GM12878 (cell line): ENCODE measurements around the gene CEP120. TPM values are rescaled to one million over a fixed set of nuclear protein-coding genes. Genes with fewer than 3 reads are reported as not detected.

Source experiments
- ATAC-seq: fragments of 200-7000 bp; cut with Tn5 transposase; 3 replicates; pipeline ENCODE4 v1.9.1; 2020; ENCODE audit warnings: mild to moderate bottlenecking, moderate library complexity
- Bru-seq: library from RNA; stranded (reverse); fragments of 400-500 nt; gene quantifications from one replicate; lab custom pipeline; 2021; lab: Mats Ljungman, UMichigan
- BruChase-seq, 2 experiments: library from RNA; stranded (reverse); fragments of 400-500 nt; gene quantifications; one replicate each; lab custom pipeline; 2021; lab: Mats Ljungman, UMichigan
- BruUV-seq: library from RNA; stranded (reverse); fragments of 400-500 nt; replicated peaks from 2 replicates; lab custom pipeline; 2021; lab: Mats Ljungman, UMichigan
- CTCF ChIA-PET: fragments of 300-600 bp; sonication (Branson Sonifier 250); formaldehyde crosslinking; extraction: SDS; loops from one replicate; lab custom pipeline; 2021; ENCODE audit warnings: inconsistent platforms; lab: Yijun Ruan, JAX
- POLR2A ChIA-PET: fragments of 350-600 bp; formaldehyde crosslinking; extraction: SDS; loops from one replicate; lab custom pipeline; 2021; ENCODE audit warnings: inconsistent platforms; lab: Charles Lee
- RAD21 ChIA-PET: fragments of 300-600 bp; sonication (Branson Sonifier 250); formaldehyde crosslinking; loops from one replicate; lab custom pipeline; 2023; ENCODE audit warnings: antibody characterized with exemption; ENCODE audit not compliant: unreplicated experiment; lab: Charles Lee
- SMC1A ChIA-PET: fragments of 300-600 bp; sonication (Branson Sonifier 250); formaldehyde crosslinking; loops from one replicate; lab custom pipeline; 2023; ENCODE audit not compliant: unreplicated experiment, uncharacterized antibody; lab: Charles Lee
- DNase-seq: peaks from one replicate; pipeline ENCODE4 v3.0.0-alpha.2; 2011; ENCODE audit warnings: low read depth, low spot score
- FAIRE-seq: peaks from 3 replicates; lab custom pipeline; 2011; peaks lifted over from hg19 to GRCh38; lab: Jason Lieb, UNC
- H2AFZ ChIP-seq: 2 replicates; pipeline ENCODE4 v1.6.0; 2011; ENCODE audit warnings: low read depth, low read length, control low read depth; ENCODE audit not compliant: control insufficient read depth
- H3K27ac ChIP-seq: 2 replicates; pipeline ENCODE4 v1.5.1; 2011; ENCODE audit warnings: control low read depth; ENCODE audit not compliant: control insufficient read depth, insufficient read depth
- H3K27me3 ChIP-seq, 2 experiments: replicated peaks in 1 of 2; 2 replicates each; pipeline versions ENCODE4 v1.6.0 to v1.6.1; 2011; ENCODE audit warnings: low read length in 1 of 2; ENCODE audit not compliant: control insufficient read depth in 2 of 2, insufficient read depth in 2 of 2
- H3K36me3 ChIP-seq, 2 experiments: 2 replicates each; pipeline ENCODE4 v1.5.1; 2011; ENCODE audit warnings: low read length in 1 of 2; ENCODE audit not compliant: control insufficient read depth in 2 of 2, insufficient read depth in 2 of 2
- H3K4me1 ChIP-seq: 2 replicates; pipeline ENCODE4 v1.6.1; 2011; ENCODE audit warnings: mild to moderate bottlenecking, low read length, moderate library complexity, mixed read lengths; ENCODE audit not compliant: control insufficient read depth, insufficient read depth
- H3K4me2 ChIP-seq: 2 replicates; pipeline ENCODE4 v1.6.0; 2011; ENCODE audit warnings: control low read depth; ENCODE audit not compliant: control insufficient read depth, insufficient read depth
- H3K4me3 ChIP-seq: fragments of 200-600 bp; sonication (generic); 2 replicates; pipeline ENCODE4 v1.5.1; 2016
- H3K79me2 ChIP-seq: 2 replicates; pipeline ENCODE4 v1.6.0; 2011; ENCODE audit warnings: low read length; ENCODE audit not compliant: control insufficient read depth, insufficient read depth
- H3K9ac ChIP-seq: 2 replicates; pipeline ENCODE4 v1.8.0; 2011; ENCODE audit warnings: low read length, control low read depth, mixed read lengths; ENCODE audit not compliant: control insufficient read depth, insufficient read depth
- H3K9me3 ChIP-seq: replicated peaks from 3 replicates; pipeline ENCODE4 v1.5.1; 2011; ENCODE audit warnings: mild to moderate bottlenecking, low read length; ENCODE audit not compliant: control insufficient read depth, insufficient read depth
- H4K20me1 ChIP-seq: 2 replicates; pipeline ENCODE4 v1.6.0; 2011; ENCODE audit not compliant: control insufficient read depth, insufficient read depth
- BMI1 ChIP-seq: fragments of 450-650 bp; IDR thresholded peaks from 2 replicates; pipeline ENCODE4 v1.6.1; 2016; ENCODE audit warnings: mild to moderate bottlenecking, moderate library complexity, borderline replicate concordance
- CBX5 ChIP-seq: sonication (generic); IDR thresholded peaks from 2 replicates; pipeline ENCODE4 v1.6.1; 2016; ENCODE audit warnings: low read depth, moderate library complexity, mild to moderate bottlenecking, inconsistent platforms
- HDAC6 ChIP-seq: fragments of 200-600 bp; sonication (generic); IDR thresholded peaks from one replicate; pipeline ENCODE4 v1.8.0; 2017; ENCODE audit warnings: antibody characterized with exemption; ENCODE audit not compliant: unreplicated experiment
- JUNB ChIP-seq: IDR thresholded peaks from 2 replicates; pipeline ENCODE4 v1.6.1; 2016; ENCODE audit warnings: antibody characterized with exemption, mild to moderate bottlenecking
- KLF5 ChIP-seq: fragments of 450-650 bp; IDR thresholded peaks from 2 replicates; pipeline ENCODE4 v1.6.1; 2014; ENCODE audit warnings: mild to moderate bottlenecking; ENCODE audit not compliant: partially characterized antibody
- TAF1 ChIP-seq: IDR thresholded peaks from 2 replicates; pipeline ENCODE4 v1.6.1; 2011; ENCODE audit warnings: mild to moderate bottlenecking, low read depth, low read length, borderline replicate concordance
- ZBTB11 ChIP-seq: fragments of 450-650 bp; formaldehyde crosslinking; IDR thresholded peaks from 2 replicates; pipeline ENCODE4 v1.5.0; 2022; ENCODE audit warnings: mild to moderate bottlenecking, missing genetic modification characterization
- ZNF24 ChIP-seq: fragments of 450-650 bp; IDR thresholded peaks from 2 replicates; pipeline ENCODE4 v1.6.1; 2017; ENCODE audit warnings: antibody characterized with exemption, mild to moderate bottlenecking
- ZNF687 ChIP-seq: fragments of 450-650 bp; IDR thresholded peaks from 2 replicates; pipeline ENCODE4 v1.6.1; 2017; ENCODE audit warnings: mild to moderate bottlenecking, moderate library complexity
- WGBS: methylation state at CpG from one replicate; pipeline ENCODE4 v1.1.6; 2016; ENCODE audit warnings: low lambda C conversion rate; ENCODE audit not compliant: insufficient replicate concordance, insufficient coverage; ENCODE audit errors: missing lambda C conversion rate; 5-methylcytosine and 5-hydroxymethylcytosine counted together
- in situ Hi-C: fragments of 300-500 bp; cut with MboI; formaldehyde crosslinking; loops from 9 replicates; pipeline ENCODE4 v1.14.3; 2018; ENCODE audit warnings: mixed read lengths
- intact Hi-C: fragments of 100-400 bp; cut with micrococcal nuclease; formaldehyde crosslinking; loops from one replicate; pipeline ENCODE4 v1.14.2; 2022; ENCODE audit not compliant: unreplicated experiment
- long read RNA-seq, 2 experiments: library from polyadenylated mRNA; unstranded; transcript quantifications; one replicate each; pipeline ENCODE4 v2.0.0, GENCODE V29; 2019 to 2020
- polyA minus RNA-seq, 3 experiments: library from RNA; depleted of rRNA, polyadenylated mRNA; stranded (reverse); fragments of >200 nt; gene quantifications; 2 replicates each; pipeline ENCODE4 v1.2.3, GENCODE V29; 2011
- polyA plus RNA-seq, 11 experiments: library from polyadenylated mRNA; depleted of rRNA in 4 of 11; unstranded in 6 of 11; stranded (reverse) in 5 of 11; fragments of >200 nt; fragmentation: Nextera tagmentation in 4 of 11; fragmentation: Illumina TruSeq in 1 of 11; extraction: Ambion mirVana in 4 of 11; extraction: Trizol in 1 of 11; gene quantifications; 1 replicate in 1 of 11; 2 replicates in 10 of 11; pipeline versions ENCODE4 v1.2.1 to v1.2.3, GENCODE V29; 2011 to 2016; ENCODE audit warnings: inconsistent platforms in 2 of 11, missing spikeins in 2 of 11, low read depth in 1 of 11
- total RNA-seq, 4 experiments: library from RNA; depleted of rRNA in 3 of 4; stranded (reverse); fragments of >200 nt in 3 of 4; fragmentation: Illumina TruSeq in 1 of 4; extraction: Trizol in 1 of 4; gene quantifications; 2 replicates each; pipeline versions ENCODE4 v1.2.1 to v1.2.3, GENCODE V29; 2013 to 2021

CEP120 gene
- total RNA-seq (2013; cell fraction: nucleolus; rRNA removed), result 62.8 and 67.0 TPM in 2 replicates
- 15.5 TPM in 2 replicates for total RNA-seq (2014; rRNA removed)
- 20.4 and 20.6 TPM in 2 replicates for total RNA-seq (2014; rRNA removed; fragmentation: Illumina TruSeq; extraction: Trizol)
- total RNA-seq (2021), result 16.2 and 17.5 TPM in 2 replicates
- 4.1 TPM for polyA plus RNA-seq (2011; ENCODE audit: low read depth)
- 23.0 and 28.3 TPM in 2 replicates for polyA plus RNA-seq (2011; rRNA removed)
- 13.6 and 16.6 TPM in 2 replicates for polyA plus RNA-seq (2011; cell fraction: cytosol; rRNA removed)
- polyA plus RNA-seq (2011; cell fraction: nucleus; rRNA removed), result 17.3 and 19.6 TPM in 2 replicates
- 5.7 and 7.8 TPM in 2 replicates for polyA plus RNA-seq (2012)
- 15.2 and 22.5 TPM in 2 replicates for polyA plus RNA-seq (2014; fragmentation: Illumina TruSeq; extraction: Trizol)
- 1 to 10 TPM; 4.1 to 4.3 TPM for polyA plus RNA-seq (2014; fragmentation: Nextera tagmentation; extraction: Ambion mirVana)
- 7.2 and 11.0 TPM in 2 replicates for polyA plus RNA-seq (2014; rRNA removed)
- polyA plus RNA-seq (2016; fragmentation: Nextera tagmentation; extraction: Ambion mirVana), result 10 to 100 TPM in 1 of 2 experiments, 1 to 10 TPM in 1; 9.8 to 10.6 TPM
- polyA minus RNA-seq (2011; rRNA and poly(A)+ RNA removed), result 69.6 and 75.8 TPM in 2 replicates
- 11.6 and 13.6 TPM in 2 replicates for polyA minus RNA-seq (2011; cell fraction: cytosol; rRNA and poly(A)+ RNA removed)
- 33.4 and 51.1 TPM in 2 replicates for polyA minus RNA-seq (2011; cell fraction: nucleus; rRNA and poly(A)+ RNA removed)
- Bru-seq, nascent RNA, result percentile 76 among the genes with signal in this experiment
- BruChase-seq, experiment 1, labeled RNA remaining after a 6-hour chase, result percentile 72 among the genes with signal in this experiment
- percentile 75 among the genes with signal in this experiment for BruChase-seq, experiment 2, labeled RNA remaining after a 2-hour chase
- long read RNA-seq, experiment 1, partial matches to known transcripts, result 0 of 2 reads
- long read RNA-seq, experiment 1, other reads (novel, unspliced or antisense), result 2 of 2 reads
- long read RNA-seq, experiment 2, partial matches to known transcripts, result 3 of 7 reads
- long read RNA-seq, experiment 2, other reads (novel, unspliced or antisense), result 4 of 7 reads

- WGBS, result under 1% methylated on average over 47 of the region's 47 CpGs
- peak; percentile 98 for DNase-seq
- Histone ChIP-seq H3K27me3 (no peaks in the 10 kb centered on the region), H3K36me3 (peaks cover 0 to 3% of the 10 kb centered on the region in 2 experiments; a peak in 1 of 4 replicates), H4K20me1 (no peaks in the 10 kb centered on the region), H3K27ac (peak within 1 kb of the TSS; percentile 81), H3K4me3 (peak within 1 kb of the TSS; percentile 83), H3K4me1 (no peaks in the 10 kb centered on the region; the same call in 1 of the 2 replicates), H3K9ac (peak within 1 kb of the TSS; percentile 72), H3K79me2 (peaks cover 31% of the 10 kb centered on the region), H3K4me2 (peak within 1 kb of the TSS; percentile 81), H3K9me3 (no peaks in the 10 kb centered on the region), H2AFZ (peak within 1 kb of the TSS; percentile 91)
- POLR2A ChIA-PET, result interaction anchor here (1.2 to 2.9 kb wide), 9 partner anchors 24 to 183 kb away, joined by 3 to 16 read pairs (median 6); partner anchors contain the start of gene CSNK1G3
- in situ Hi-C loops (loop anchor here (25.0 kb wide), 1 partner anchor 189 kb away; no protein-coding TSS in a partner anchor), intact Hi-C loops (loop anchor here (1.0 kb wide), 4 partner anchors 25 to 188 kb away; partner anchors contain the start of gene CSNK1G3)
- RAD21 ChIA-PET, result interaction anchor here (0.8 to 4.0 kb wide), 29 partner anchors 9 to 525 kb away, joined by 3 to 30 read pairs (median 5); partner anchors contain the start of gene CSNK1G3
- BruUV-seq, result TSS peak; percentile 90
- FAIRE-seq, result peak; percentile 99
- CTCF ChIA-PET, result interaction anchor here (0.6 to 3.0 kb wide), 44 partner anchors 10 to 721 kb away, joined by 3 to 37 read pairs (median 5); partner anchors contain the start of gene CSNK1G3
- SMC1A ChIA-PET, result interaction anchor here (0.6 to 6.9 kb wide), 42 partner anchors 9 to 721 kb away, joined by 3 to 52 read pairs (median 4); partner anchors contain the start of gene CSNK1G3
- peak; percentile 97 for ATAC-seq
- TF ChIP-seq KLF5 (no peak), CBX5 (peak; percentile 93), ZBTB11 (CRISPR knock-in tag) (no peak), ZNF687 (peak; percentile 57), ZNF24 (no peak), HDAC6 (no peak), TAF1 (peak; percentile 63; the same call in 1 of the 2 replicates), BMI1 (0 out of 2 replicates have a peak, but pooled peaks have one; percentile 45), JUNB (peak; percentile 72)
Observed at GRCh38 chr5:123423278-123424149, at the start of gene CEP120. TSS of gene CEP120 (minus strand) at chr5:123423403. CDS start at chr5:123422998, 405 bp downstream.
